Measurements from ENCODE around the gene APBB1. TPM values are rescaled to one million over a fixed set of nuclear protein-coding genes. Genes with fewer than 3 reads are reported as not detected.

Gene APBB1
- total RNA-seq, 2 donors from 2014 or later = 51.5 to 51.6 TPM

DNA sequence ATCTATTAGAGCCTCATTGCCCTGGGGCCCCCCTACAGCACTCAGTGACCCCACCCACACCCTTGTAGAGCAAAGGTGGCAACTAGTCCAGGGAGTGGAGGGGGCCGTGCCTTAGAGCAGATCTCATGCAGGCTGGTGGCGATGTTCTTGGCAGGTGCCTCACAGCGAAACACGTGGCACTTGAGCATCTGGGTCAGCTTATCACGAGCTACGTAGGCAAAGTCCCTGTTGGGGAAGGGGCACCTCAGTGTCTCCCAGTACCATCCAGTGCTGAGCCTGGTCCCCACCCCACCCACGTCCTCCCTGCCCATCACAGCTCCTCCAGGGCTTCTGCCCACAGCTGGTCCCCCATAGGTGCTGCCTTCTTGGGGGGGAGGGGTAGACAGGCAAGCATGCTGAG is 17.4 kb downstream of the APBB1 start:
- no peaks in the 10 kb centered on the region for H3K4me1 ChIP-seq (ENCODE audit: control insufficient read depth, insufficient read depth, low read length)

DNA sequence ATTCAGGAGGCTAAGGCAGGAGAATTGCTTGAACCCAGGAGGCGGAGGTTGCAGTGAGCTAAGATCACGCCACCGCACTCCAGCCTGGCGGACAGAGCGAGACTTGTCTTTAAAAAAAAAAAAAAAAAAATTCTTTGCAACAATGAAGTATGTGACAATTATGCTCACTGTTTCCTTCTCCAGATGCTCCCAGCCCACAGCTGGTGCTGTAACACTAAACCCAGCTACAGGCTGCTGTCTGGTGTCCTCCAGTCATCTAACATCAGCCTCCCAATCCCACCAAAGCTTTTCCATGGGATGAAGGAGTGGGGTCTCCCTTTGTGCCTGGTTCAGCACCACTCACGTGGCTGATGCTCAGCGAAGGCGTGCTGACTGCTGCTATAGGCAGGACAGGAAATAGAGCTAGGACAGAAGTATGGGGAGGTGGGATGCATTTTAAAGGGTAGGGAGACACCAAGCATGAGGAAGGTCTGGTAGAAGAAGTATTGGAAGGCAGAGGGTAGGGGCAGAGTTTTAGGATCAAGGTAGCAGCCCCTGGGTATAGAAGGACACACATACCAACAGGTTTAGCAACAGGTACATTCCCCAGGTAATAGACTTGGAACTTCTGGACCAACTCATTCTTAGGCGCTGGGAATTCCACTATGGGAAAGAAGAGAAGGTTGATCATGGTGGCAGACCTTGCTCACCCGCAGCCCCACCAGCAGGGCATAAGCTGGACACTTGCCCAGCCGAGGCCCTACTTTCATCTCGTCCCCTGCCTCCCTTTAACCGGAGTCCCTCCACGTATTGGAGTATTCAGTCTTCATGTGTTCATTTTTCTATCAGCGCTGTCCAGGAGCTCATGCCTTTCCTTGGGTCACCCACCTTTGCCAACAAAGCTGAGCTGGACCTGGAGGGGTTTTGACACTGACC is 18.2 kb downstream of the APBB1 start:
- Mint-ChIP-seq H3K36me3 (ENCODE audit: low read depth) (peaks cover 15% of the 10 kb centered on the region), H3K27ac (no peak overlapping the region), H3K9me3 (no peaks in the 10 kb centered on the region), H3K27me3 (ENCODE audit: insufficient read depth) (no peaks in the 10 kb centered on the region), H3K4me1 (no peaks in the 10 kb centered on the region), H3K4me3 (no peak overlapping the region)
- TF ChIP-seq, protein P1, sequence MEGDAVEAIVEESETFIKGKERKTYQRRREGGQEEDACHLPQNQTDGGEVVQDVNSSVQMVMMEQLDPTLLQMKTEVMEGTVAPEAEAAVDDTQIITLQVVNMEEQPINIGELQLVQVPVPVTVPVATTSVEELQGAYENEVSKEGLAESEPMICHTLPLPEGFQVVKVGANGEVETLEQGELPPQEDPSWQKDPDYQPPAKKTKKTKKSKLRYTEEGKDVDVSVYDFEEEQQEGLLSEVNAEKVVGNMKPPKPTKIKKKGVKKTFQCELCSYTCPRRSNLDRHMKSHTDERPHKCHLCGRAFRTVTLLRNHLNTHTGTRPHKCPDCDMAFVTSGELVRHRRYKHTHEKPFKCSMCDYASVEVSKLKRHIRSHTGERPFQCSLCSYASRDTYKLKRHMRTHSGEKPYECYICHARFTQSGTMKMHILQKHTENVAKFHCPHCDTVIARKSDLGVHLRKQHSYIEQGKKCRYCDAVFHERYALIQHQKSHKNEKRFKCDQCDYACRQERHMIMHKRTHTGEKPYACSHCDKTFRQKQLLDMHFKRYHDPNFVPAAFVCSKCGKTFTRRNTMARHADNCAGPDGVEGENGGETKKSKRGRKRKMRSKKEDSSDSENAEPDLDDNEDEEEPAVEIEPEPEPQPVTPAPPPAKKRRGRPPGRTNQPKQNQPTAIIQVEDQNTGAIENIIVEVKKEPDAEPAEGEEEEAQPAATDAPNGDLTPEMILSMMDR (conservative IDR thresholded peaks at IDR 0.05) = no peak
- Histone ChIP-seq H3K27ac (ENCODE audit: low read depth, low read length) (no peak overlapping the region), H3K4me1 (ENCODE audit: control insufficient read depth, insufficient read depth, low read length) (no peaks in the 10 kb centered on the region), H3K9me3 (ENCODE audit: control insufficient read depth, low read length) (no peaks in the 10 kb centered on the region), H3K27me3 (ENCODE audit: control insufficient read depth, insufficient read depth, low read length, poor library complexity, severe bottlenecking) (no peaks in the 10 kb centered on the region), H3K9ac (ENCODE audit: extremely low read depth, low read length, poor library complexity, severe bottlenecking) (no peak overlapping the region), H3K36me3 (ENCODE audit: control insufficient read depth, insufficient read depth, low read length) (peaks cover 9% of the 10 kb centered on the region), H3K4me3 (ENCODE audit: low read length) (no peak overlapping the region)
- WGBS, 2 experiments (ENCODE audit: insufficient coverage in 1 of 2, insufficient read length in 1 of 2) = 94 to 95% methylated on average over 11 to 13 of the region's 15 CpGs
- no peak for DNase-seq

More for the DNA sequence above, 17.4 kb downstream of the APBB1 start:
- no peak overlapping the region for H3K9ac ChIP-seq (ENCODE audit: extremely low read depth, low read length, poor library complexity, severe bottlenecking)
- no peaks in the 10 kb centered on the region for H3K4me1 Mint-ChIP-seq
- H3K36me3 ChIP-seq (ENCODE audit: control insufficient read depth, insufficient read depth, low read length) = peaks cover 9% of the 10 kb centered on the region
- WGBS, 2 experiments (ENCODE audit: insufficient coverage in 1 of 2, insufficient read length in 1 of 2) = 93 to 97% methylated on average over 6 to 7 of the region's 7 CpGs
- H3K4me3 ChIP-seq (ENCODE audit: low read length) = no peak overlapping the region
- H3K27me3 ChIP-seq (ENCODE audit: control insufficient read depth, insufficient read depth, low read length, poor library complexity, severe bottlenecking) = no peaks in the 10 kb centered on the region
- no peaks in the 10 kb centered on the region for H3K27me3 Mint-ChIP-seq (ENCODE audit: insufficient read depth)
- H3K27ac Mint-ChIP-seq = no peak overlapping the region
- no peak overlapping the region for H3K27ac ChIP-seq (ENCODE audit: low read depth, low read length)
- H3K9me3 Mint-ChIP-seq = no peaks in the 10 kb centered on the region
- H3K9me3 ChIP-seq (ENCODE audit: control insufficient read depth, low read length) = no peaks in the 10 kb centered on the region
- DNase-seq = no peak
- peaks cover 15% of the 10 kb centered on the region for H3K36me3 Mint-ChIP-seq (ENCODE audit: low read depth)
- TF ChIP-seq, protein P1 (conservative IDR thresholded peaks at IDR 0.05) = no peak
- no peak overlapping the region for H3K4me3 Mint-ChIP-seq

DNA sequence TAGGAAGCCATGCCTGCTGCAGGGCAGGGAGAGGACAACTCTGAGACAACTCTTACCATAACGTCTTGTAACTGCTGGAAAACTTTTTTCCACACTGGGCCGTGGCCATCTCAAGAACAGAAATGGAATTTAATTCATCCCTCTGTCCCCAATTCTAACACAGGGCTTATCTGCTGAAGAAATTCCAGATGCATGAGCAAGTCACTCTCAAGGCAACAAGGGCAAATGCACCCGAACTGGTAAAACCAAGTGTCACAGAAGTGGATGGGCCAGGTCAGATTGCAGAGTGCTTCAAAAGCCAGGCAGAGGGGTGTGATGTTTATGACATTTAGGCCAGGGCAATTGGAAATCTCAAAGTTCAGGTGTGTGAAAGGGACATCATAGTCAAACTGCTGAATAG is 21.3 kb downstream of the APBB1 start:
- no peak overlapping the region for H3K9ac ChIP-seq (ENCODE audit: extremely low read depth, low read length, poor library complexity, severe bottlenecking)
- H3K27ac ChIP-seq (ENCODE audit: low read depth, low read length) = no peak overlapping the region
- DNase-seq = no peak
- Mint-ChIP-seq H3K36me3 (ENCODE audit: low read depth) (peaks cover 16% of the 10 kb centered on the region), H3K27ac (no peak overlapping the region), H3K27me3 (ENCODE audit: insufficient read depth) (no peaks in the 10 kb centered on the region), H3K4me3 (no peak overlapping the region), H3K4me1 (no peaks in the 10 kb centered on the region), H3K9me3 (no peaks in the 10 kb centered on the region)
- no peaks in the 10 kb centered on the region for H3K27me3 ChIP-seq (ENCODE audit: control insufficient read depth, insufficient read depth, low read length, poor library complexity, severe bottlenecking)
- no peak overlapping the region for H3K4me3 ChIP-seq (ENCODE audit: low read length)
- no peaks in the 10 kb centered on the region for H3K4me1 ChIP-seq (ENCODE audit: control insufficient read depth, insufficient read depth, low read length)
- no peaks in the 10 kb centered on the region for H3K9me3 ChIP-seq (ENCODE audit: control insufficient read depth, low read length)
- WGBS, 2 experiments (ENCODE audit: insufficient coverage in 1 of 2, insufficient read length in 1 of 2) = 84 to 93% methylated on average over 3 of the region's 3 CpGs
- H3K36me3 ChIP-seq (ENCODE audit: control insufficient read depth, insufficient read depth, low read length) = peaks cover 9% of the 10 kb centered on the region
- TF ChIP-seq, protein P1 (conservative IDR thresholded peaks at IDR 0.05) = no peak

Data from endodermal cell (in vitro differentiated cells).